GM10847 (cell line): Measurements from ENCODE around the gene CDON.

ENCODE experiments used
- POLR2A ChIP-seq: IDR thresholded peaks from 2 replicates; pipeline ENCODE4 v1.6.1; 2011; ENCODE audit not compliant: insufficient read length; ENCODE audit errors: extremely low read depth

CDON gene

GRCh38 chr11:125924384-125925007 lies 138.2 kb downstream of the CDON start:
- TF ChIP-seq POLR2A: no peak

- no peak for TF ChIP-seq POLR2A
Observed at GRCh38 chr11:125923633-125924032, 139.0 kb downstream of the CDON start.

- TF ChIP-seq POLR2A: no peak
Observed at GRCh38 chr11:125923012-125923579, 139.6 kb downstream of the CDON start.

- no peak for TF ChIP-seq POLR2A
Observed at GRCh38 chr11:125922156-125922555, 140.5 kb downstream of the CDON start.

- no peak for TF ChIP-seq POLR2A
Observed at GRCh38 chr11:125921042-125921441, 141.6 kb downstream of the CDON start.

- TF ChIP-seq POLR2A: no peak
Observed at GRCh38 chr11:125918140-125918840, 144.4 kb downstream of the CDON start.

- no peak for TF ChIP-seq POLR2A
Observed at GRCh38 chr11:125916683-125917347, 145.9 kb downstream of the CDON start.

- TF ChIP-seq POLR2A: no peak
Observed at GRCh38 chr11:125910226-125910849, 152.3 kb downstream of the CDON start.
